Neural cell (in vitro differentiated cells): ENCODE results near the gene OR6N1. TPM values are rescaled to one million over a fixed set of nuclear protein-coding genes. Genes with fewer than 3 reads are reported as not detected.

Source experiments
- H2AFZ ChIP-seq: fragments of 200-600, 300-800 bp; sonication (generic), shearing (Covaris generic); 2 replicates; pipeline ENCODE4 v1.6.0; 2014; ENCODE audit warnings: low read depth, mild to moderate bottlenecking, antibody characterized with exemption, low read length, moderate library complexity
- H3F3A ChIP-seq: fragments of 200-600 bp; shearing (Covaris generic); 2 replicates; pipeline ENCODE4 v1.6.1; 2016; ENCODE audit warnings: mild to moderate bottlenecking, moderate library complexity, mixed read lengths, antibody characterized with exemption, low read length; ENCODE audit not compliant: insufficient read depth, poor library complexity, severe bottlenecking
- H3K27ac ChIP-seq: fragments of 200-600, 300-800 bp; sonication (generic), shearing (Covaris generic); 2 replicates; pipeline ENCODE4 v1.5.1; 2014; ENCODE audit warnings: mild to moderate bottlenecking, low read length, moderate library complexity
- H3K27me3 ChIP-seq: fragments of 300-800, 200-600 bp; sonication (generic), shearing (Covaris generic); 2 replicates; pipeline ENCODE4 v1.6.0; 2014; ENCODE audit warnings: mild to moderate bottlenecking, low read depth, low read length, moderate library complexity; ENCODE audit not compliant: insufficient read depth
- H3K36me3 ChIP-seq: fragments of 300-800, 200-600 bp; sonication (generic), shearing (Covaris generic); 2 replicates; pipeline ENCODE4 v1.5.1; 2014; ENCODE audit warnings: mild to moderate bottlenecking, antibody characterized with exemption, low read length, moderate library complexity; ENCODE audit not compliant: insufficient read depth
- H3K4me2 ChIP-seq: fragments of 300-800, 200-600 bp; sonication (generic), shearing (Covaris generic); 2 replicates; pipeline ENCODE4 v1.6.0; 2014; ENCODE audit warnings: mild to moderate bottlenecking, low read length
- H3K4me3 ChIP-seq: fragments of 300-800, 200-600 bp; sonication (generic), shearing (Covaris generic); 2 replicates; pipeline ENCODE4 v1.5.1; 2014; ENCODE audit warnings: mild to moderate bottlenecking, low read length, moderate library complexity
- H3K79me2 ChIP-seq: fragments of 200-600 bp; shearing (Covaris generic); replicated peaks from 2 replicates; pipeline ENCODE4 v1.6.0; 2014; ENCODE audit warnings: mild to moderate bottlenecking, low read length, moderate library complexity; ENCODE audit not compliant: insufficient read depth
- H3K9ac ChIP-seq: fragments of 300-800, 200-600 bp; sonication (generic), shearing (Covaris generic); 2 replicates; pipeline ENCODE4 v1.6.1; 2016; ENCODE audit warnings: mild to moderate bottlenecking, low read length, mixed read lengths
- H3K9me2 ChIP-seq: fragments of 200-600 bp; shearing (Covaris generic); 2 replicates; pipeline ENCODE4 v1.6.1; 2016; ENCODE audit warnings: mild to moderate bottlenecking, low read length, mixed read lengths; ENCODE audit not compliant: insufficient read depth
- H3K9me3 ChIP-seq: fragments of 200-600, 300-800 bp; sonication (generic), shearing (Covaris generic); 2 replicates; pipeline ENCODE4 v1.6.1; 2016; ENCODE audit warnings: mild to moderate bottlenecking, mixed run types, low read length, moderate library complexity, mixed read lengths
- H4K20me1 ChIP-seq: fragments of 200-600 bp; shearing (Covaris generic); 2 replicates; pipeline ENCODE4 v1.6.1; 2016; ENCODE audit warnings: mild to moderate bottlenecking, mixed run types; ENCODE audit not compliant: insufficient read depth
- CTCF ChIP-seq: fragments of 450-650 bp; IDR thresholded peaks from 2 replicates; pipeline ENCODE4 v1.5.1; 2014; ENCODE audit warnings: antibody characterized with exemption, mild to moderate bottlenecking, moderate library complexity; ENCODE audit not compliant: poor library complexity, severe bottlenecking
- EP300 ChIP-seq: fragments of 450-650 bp; conservative IDR thresholded peaks from 2 replicates; pipeline ENCODE4 v1.6.1; 2014; ENCODE audit warnings: antibody characterized with exemption, mild to moderate bottlenecking, moderate library complexity; ENCODE audit not compliant: poor library complexity, severe bottlenecking
- EZH2 ChIP-seq: fragments of 200-600, 300-800 bp; shearing (Covaris generic), sonication (generic); IDR thresholded peaks from 2 replicates; pipeline ENCODE4 v1.6.1; 2014; ENCODE audit warnings: antibody characterized with exemption, low read length, borderline replicate concordance, mild to moderate bottlenecking; ENCODE audit not compliant: insufficient read depth, poor library complexity, severe bottlenecking
- MXI1 ChIP-seq: fragments of 450-650 bp; conservative IDR thresholded peaks from 2 replicates; pipeline ENCODE4 v1.6.1; 2014; ENCODE audit warnings: antibody characterized with exemption, mild to moderate bottlenecking; ENCODE audit not compliant: poor library complexity, severe bottlenecking
- POLR2AphosphoS5 ChIP-seq: IDR thresholded peaks from 2 replicates; pipeline ENCODE4 v1.6.1; 2012
- RAD21 ChIP-seq: fragments of 450-650 bp; conservative IDR thresholded peaks from 2 replicates; pipeline ENCODE4 v1.6.1; 2014; ENCODE audit warnings: antibody characterized with exemption, mild to moderate bottlenecking, moderate library complexity
- REST ChIP-seq: IDR thresholded peaks from 2 replicates; pipeline ENCODE4 v1.6.1; 2012; ENCODE audit warnings: borderline replicate concordance
- SMC3 ChIP-seq: fragments of 450-650 bp; conservative IDR thresholded peaks from 2 replicates; pipeline ENCODE4 v1.6.1; 2014; ENCODE audit warnings: antibody characterized with exemption, mild to moderate bottlenecking, moderate library complexity; ENCODE audit not compliant: poor library complexity
- TAF1 ChIP-seq: IDR thresholded peaks from 2 replicates; pipeline ENCODE4 v1.6.1; 2012; ENCODE audit warnings: low read depth
- polyA plus RNA-seq: library from polyadenylated mRNA; depleted of rRNA; stranded (reverse); fragments of >200 nt; gene quantifications from 2 replicates; pipeline ENCODE4 v1.2.3, GENCODE V29; 2014

OR6N1 gene
- polyA plus RNA-seq, 1 donor from 2014 or later = not detected

DNA sequence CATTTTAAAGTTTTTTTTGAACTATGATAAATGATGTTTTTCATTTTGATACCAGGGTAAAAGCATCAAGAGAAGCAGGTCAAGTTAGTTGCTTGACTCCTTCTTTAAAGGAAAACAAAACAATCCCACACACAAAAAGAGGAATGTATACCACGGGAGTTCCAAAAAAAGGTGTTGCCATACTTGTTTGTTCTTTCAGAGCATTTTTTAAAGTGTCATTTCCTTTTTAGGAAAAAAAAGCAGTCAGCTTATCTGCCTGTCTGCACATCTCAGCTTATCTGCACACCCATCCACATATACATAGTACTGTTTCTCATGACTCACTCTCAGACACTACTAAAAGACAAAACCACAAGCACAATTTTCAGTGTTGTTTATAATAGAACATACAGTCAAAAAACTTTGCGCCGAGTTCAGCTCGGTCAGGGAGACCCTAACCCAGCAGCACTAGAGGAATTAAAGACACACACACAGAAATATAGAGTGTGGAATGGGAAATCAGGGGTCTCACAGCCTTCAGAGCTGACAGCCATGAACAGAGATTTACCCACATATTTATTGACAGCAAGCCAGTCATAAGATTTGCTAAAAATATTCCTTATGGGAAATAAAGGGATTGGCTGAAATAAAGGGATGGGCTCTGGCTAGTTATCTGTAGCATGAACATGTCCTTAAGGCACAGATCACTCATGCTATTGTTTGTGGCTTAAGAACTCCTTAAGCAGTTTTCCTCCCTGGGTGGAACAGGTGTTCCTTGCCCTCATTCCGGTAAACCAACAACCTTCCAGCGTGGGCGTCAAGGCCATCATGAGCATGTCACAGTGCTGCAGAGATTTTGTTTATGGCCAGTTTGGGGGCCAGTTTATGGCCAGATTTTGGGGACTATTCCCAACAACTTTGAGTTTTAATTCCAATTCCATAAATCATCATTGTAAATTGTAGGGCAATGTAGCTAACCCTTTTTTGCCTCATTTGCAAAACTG is 47.8 kb upstream of the OR6N1 start:
- Histone ChIP-seq H3K9me2 (no peaks in the 10 kb centered on the region), H3K9ac (no peak overlapping the region), H3K4me3 (no peak overlapping the region), H3K36me3 (no peaks in the 10 kb centered on the region), H3K9me3 (no peaks in the 10 kb centered on the region), H3K79me2 (no peaks in the 10 kb centered on the region), H3K27ac (no peak overlapping the region), H3K4me2 (no peak overlapping the region), H4K20me1 (no peaks in the 10 kb centered on the region), H3F3A (no peaks in the 10 kb centered on the region), H2AFZ (no peak overlapping the region), H3K27me3 (no peaks in the 10 kb centered on the region)
- TF ChIP-seq POLR2AphosphoS5 (no peak), REST (no peak), RAD21 (no peak), CTCF (no peak), SMC3 (no peak), TAF1 (no peak), EP300 (no peak), EZH2 (no peak), MXI1 (no peak)

DNA sequence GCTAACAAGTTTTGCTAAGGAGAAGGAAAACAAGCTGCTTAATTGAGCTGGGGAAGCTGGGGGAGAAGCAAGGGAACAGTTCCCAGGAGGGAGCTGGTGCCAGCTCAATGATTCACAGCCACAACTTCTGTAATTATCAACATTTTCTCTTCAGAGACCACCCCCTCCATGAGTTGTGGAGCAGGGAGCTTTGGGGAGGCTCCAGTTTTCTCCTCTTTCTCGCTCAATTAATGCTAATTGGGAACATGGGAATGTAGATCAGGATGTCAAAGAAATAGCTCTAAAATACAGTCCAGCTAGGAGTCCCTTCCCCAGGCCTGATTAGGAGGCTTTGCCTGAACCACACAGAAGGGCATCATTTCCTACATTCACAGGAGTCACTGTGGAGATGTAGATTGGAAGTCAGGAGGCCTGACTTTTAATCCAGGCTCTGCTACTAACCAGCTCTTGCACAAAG is 47.0 kb upstream of the OR6N1 start:
- Histone ChIP-seq H4K20me1 (no peaks in the 10 kb centered on the region), H2AFZ (no peak overlapping the region), H3K4me3 (no peak overlapping the region), H3K27ac (no peak overlapping the region), H3K27me3 (no peaks in the 10 kb centered on the region), H3K9me2 (no peaks in the 10 kb centered on the region), H3K9ac (no peak overlapping the region), H3F3A (no peaks in the 10 kb centered on the region), H3K36me3 (no peaks in the 10 kb centered on the region), H3K79me2 (no peaks in the 10 kb centered on the region), H3K9me3 (no peaks in the 10 kb centered on the region), H3K4me2 (no peak overlapping the region)
- TF ChIP-seq CTCF (no peak), EP300 (no peak), REST (no peak), TAF1 (no peak)
